RWPE2 (cell line): ENCODE data around the gene THAP4.

Source experiments
- ATAC-seq: fragments of 200-7000 bp; cut with Tn5 transposase; 3 replicates; pipeline ENCODE4 v1.9.1; 2021; ENCODE audit warnings: low read depth
- DNase-seq: peaks from one replicate; pipeline ENCODE4 v3.0.0-alpha.2; 2020; ENCODE audit warnings: low spot score
- H3K27ac ChIP-seq: fragments of 450-650 bp; 2 replicates; pipeline ENCODE4 v1.5.1; 2017; ENCODE audit warnings: mild to moderate bottlenecking; ENCODE audit not compliant: poor library complexity, severe bottlenecking
- H3K27me3 ChIP-seq: fragments of 250-450 bp; sonication (Bioruptor Pico); 2 replicates; pipeline ENCODE4 v1.5.1; 2021; ENCODE audit warnings: mild to moderate bottlenecking, moderate library complexity; ENCODE audit not compliant: insufficient read depth, poor library complexity, severe bottlenecking
- H3K36me3 ChIP-seq: fragments of 250-450 bp; sonication (Bioruptor Pico); 2 replicates; pipeline ENCODE4 v1.5.1; 2020; ENCODE audit warnings: low read depth, mild to moderate bottlenecking, moderate library complexity
- H3K4me1 ChIP-seq: fragments of 250-450 bp; sonication (Bioruptor Pico); 2 replicates; pipeline ENCODE4 v1.5.1; 2021; ENCODE audit warnings: mild to moderate bottlenecking, moderate library complexity; ENCODE audit not compliant: insufficient read depth, poor library complexity, severe bottlenecking
- H3K4me3 ChIP-seq: fragments of 250-450 bp; sonication (Bioruptor Pico); 2 replicates; pipeline ENCODE4 v1.5.1; 2021; ENCODE audit warnings: mild to moderate bottlenecking, moderate library complexity; ENCODE audit not compliant: severe bottlenecking
- H3K9me3 ChIP-seq: fragments of 250-450 bp; sonication (Bioruptor Pico); 2 replicates; pipeline ENCODE4 v1.5.1; 2021; ENCODE audit warnings: mild to moderate bottlenecking, moderate library complexity; ENCODE audit not compliant: severe bottlenecking
- CTCF ChIP-seq: fragments of 450-650 bp; IDR thresholded peaks from one replicate; pipeline ENCODE4 v1.5.1; 2017; ENCODE audit warnings: mild to moderate bottlenecking, moderate library complexity; ENCODE audit not compliant: poor library complexity, severe bottlenecking

Gene THAP4

DNA sequence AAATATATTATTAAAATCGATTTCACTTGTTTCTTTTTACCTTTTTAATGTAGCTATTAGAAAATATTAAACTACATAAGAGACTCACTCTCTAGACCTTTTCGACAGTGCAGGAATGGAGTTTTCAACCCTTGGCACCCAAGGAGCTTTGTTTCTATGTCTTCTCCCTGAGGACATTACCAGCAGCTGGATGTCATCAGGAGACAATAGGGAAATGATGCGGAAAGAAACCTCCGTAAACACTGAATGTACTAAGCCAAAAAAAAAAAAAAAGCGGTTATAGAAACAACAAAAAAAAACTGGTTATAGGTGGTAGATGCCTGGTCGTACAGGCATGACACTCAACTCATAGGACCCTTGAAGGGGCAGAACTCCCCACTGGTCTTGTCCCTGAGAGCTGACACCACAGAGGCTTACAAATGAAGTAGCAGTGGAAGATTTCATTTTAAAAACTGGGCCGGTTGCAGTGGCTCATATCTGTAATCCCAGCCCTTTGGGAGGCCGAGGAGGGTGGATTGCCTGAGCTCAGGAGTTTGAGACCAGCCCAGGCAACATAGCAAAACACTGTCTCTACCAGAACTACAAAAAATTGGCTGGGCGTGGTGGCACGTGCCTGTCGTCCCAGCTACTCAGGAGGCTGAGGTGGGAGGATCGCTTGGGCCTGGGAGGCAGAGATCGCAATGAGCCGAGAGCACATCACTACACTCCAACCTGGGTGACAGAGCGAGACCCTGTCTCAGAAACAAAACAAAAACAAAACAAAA, 23.8 kb downstream of the THAP4 start:
- Histone ChIP-seq H3K27ac (no peak overlapping the region), H3K4me3 (no peak overlapping the region), H3K27me3 (no peaks in the 10 kb centered on the region), H3K9me3 (no peaks in the 10 kb centered on the region), H3K36me3 (peaks cover 7% of the 10 kb centered on the region; the same call in 1 of the 2 replicates), H3K4me1 (no peaks in the 10 kb centered on the region)
- ATAC-seq (no peak), DNase-seq (no peak)
- no peak for TF ChIP-seq CTCF

DNA sequence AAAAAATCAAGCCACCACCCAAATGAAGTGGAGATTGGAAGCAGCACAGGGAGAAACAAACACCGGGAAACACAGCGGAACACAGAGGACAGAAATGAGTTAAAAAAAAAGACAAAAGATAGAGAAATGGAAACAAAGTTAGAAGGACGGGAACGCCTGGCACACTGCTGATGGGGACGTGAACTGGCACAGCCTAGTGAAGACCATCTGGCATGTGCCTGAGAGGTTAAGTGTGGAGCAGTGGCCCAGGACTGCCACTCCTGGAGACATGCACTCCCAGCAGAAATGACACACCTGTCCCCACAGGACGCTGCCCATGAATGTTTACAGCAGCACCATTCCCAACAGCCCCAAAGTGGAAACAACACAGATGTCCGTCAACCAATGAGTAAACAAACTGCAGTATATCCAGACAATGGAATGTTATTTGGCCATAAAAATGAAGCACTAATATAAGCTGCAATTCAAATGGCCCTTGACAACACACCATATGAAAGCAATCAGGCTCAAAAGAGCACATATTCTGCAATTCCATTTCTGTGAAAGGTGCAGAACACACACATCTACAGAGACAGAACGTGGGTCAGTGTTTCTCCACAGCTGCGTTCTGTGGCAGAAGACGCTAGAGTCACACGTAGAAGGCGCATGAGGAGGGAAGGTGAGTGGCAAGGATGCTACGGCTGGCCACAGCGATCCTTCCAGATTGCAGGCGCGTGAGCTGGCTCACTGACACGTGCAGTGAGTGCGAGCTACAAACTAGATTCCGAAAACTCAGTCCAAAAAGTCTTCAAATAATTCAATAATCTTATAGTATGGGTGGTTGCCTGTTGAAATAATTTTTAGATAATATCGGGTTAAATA, 24.6 kb downstream of the THAP4 start:
- Histone ChIP-seq H3K4me1 (no peaks in the 10 kb centered on the region), H3K27ac (no peak overlapping the region), H3K4me3 (no peak overlapping the region), H3K27me3 (no peaks in the 10 kb centered on the region), H3K9me3 (no peaks in the 10 kb centered on the region), H3K36me3 (peaks cover 7% of the 10 kb centered on the region; the same call in 1 of the 2 replicates)
- DNase-seq (no peak), ATAC-seq (no peak)
- no peak for TF ChIP-seq CTCF

- H3K4me1 ChIP-seq, result no peaks in the 10 kb centered on the region
- H3K36me3 ChIP-seq, result peaks cover 11% of the 10 kb centered on the region
- H3K27ac ChIP-seq, result peak overlapping the region; percentile 25
- no peak for TF ChIP-seq CTCF
- no peaks in the 10 kb centered on the region for H3K9me3 ChIP-seq
- ATAC-seq, result no peak
- H3K27me3 ChIP-seq, result no peaks in the 10 kb centered on the region
- DNase-seq, result no peak
- no peak overlapping the region for H3K4me3 ChIP-seq
These were observed 25.9 kb downstream of the THAP4 start for GRCh38 chr2:241611062-241611461.

- peak; percentile 99 for ATAC-seq
- Histone ChIP-seq H3K4me3 (peak overlapping the region; percentile 22), H3K4me1 (no peaks in the 10 kb centered on the region), H3K27ac (peak overlapping the region; percentile 25), H3K36me3 (peaks cover 21% of the 10 kb centered on the region), H3K27me3 (no peaks in the 10 kb centered on the region), H3K9me3 (no peaks in the 10 kb centered on the region)
- DNase-seq, result peak; percentile 83
- peak; percentile 80 for TF ChIP-seq CTCF
These were observed 26.8 kb downstream of the THAP4 start for GRCh38 chr2:241609859-241610793.
